Measurements from ENCODE around the gene JOSD1. TPM values are rescaled to one million over a fixed set of nuclear protein-coding genes. Genes with fewer than 3 reads are reported as not detected.

The JOSD1 gene
- total RNA-seq, 1 donor from 2014 or later, result 18.7 TPM

- Histone ChIP-seq H3K27ac (replicated peaks) (no peak overlapping the region), H3K4me1 (peaks cover 19% of the 10 kb centered on the region), H3K36me3 (peaks cover 79% of the 10 kb centered on the region), H3K4me3 (no peak overlapping the region), H3K9me3 (replicated peaks) (no peaks in the 10 kb centered on the region), H3K27me3 (ENCODE audit: low read depth) (no peaks in the 10 kb centered on the region)
- intact Hi-C loops (cut with micrococcal nuclease), result no loop called here
- no peak for TF ChIP-seq CTCF (IDR thresholded peaks at IDR 0.05; ENCODE audit: borderline replicate concordance)
- DNase-seq, result no peak
Measured at GRCh38 chr22:38721551-38721950, 20.8 kb upstream of the JOSD1 start.

DNA sequence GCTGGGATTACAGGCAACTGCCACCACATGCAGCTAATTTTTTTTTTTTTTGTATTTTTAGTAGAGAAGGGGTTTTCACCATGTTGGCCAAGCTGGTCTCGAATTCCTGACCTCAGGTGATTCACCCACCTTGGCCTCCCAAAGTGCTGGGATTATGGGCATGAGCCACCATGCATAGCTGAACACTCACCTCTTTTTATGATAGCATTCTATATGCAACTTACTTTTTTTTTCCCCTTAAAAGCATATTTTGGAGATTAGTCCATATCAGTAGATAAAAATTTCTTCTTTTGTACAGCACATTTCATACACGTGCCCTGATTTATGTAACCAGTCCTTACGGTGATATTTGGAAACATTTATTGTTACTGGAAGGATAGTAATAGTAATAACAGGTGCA lies 19.6 kb upstream of the JOSD1 start:
- DNase-seq, result no peak
- Histone ChIP-seq H3K27ac (replicated peaks) (no peak overlapping the region), H3K36me3 (peaks cover 79% of the 10 kb centered on the region), H3K4me1 (peaks cover 18% of the 10 kb centered on the region), H3K4me3 (no peak overlapping the region), H3K27me3 (ENCODE audit: low read depth) (no peaks in the 10 kb centered on the region), H3K9me3 (replicated peaks) (no peaks in the 10 kb centered on the region)
- TF ChIP-seq CTCF (IDR thresholded peaks at IDR 0.05; ENCODE audit: borderline replicate concordance), result no peak
- intact Hi-C loops (cut with micrococcal nuclease), result no loop called here

DNA sequence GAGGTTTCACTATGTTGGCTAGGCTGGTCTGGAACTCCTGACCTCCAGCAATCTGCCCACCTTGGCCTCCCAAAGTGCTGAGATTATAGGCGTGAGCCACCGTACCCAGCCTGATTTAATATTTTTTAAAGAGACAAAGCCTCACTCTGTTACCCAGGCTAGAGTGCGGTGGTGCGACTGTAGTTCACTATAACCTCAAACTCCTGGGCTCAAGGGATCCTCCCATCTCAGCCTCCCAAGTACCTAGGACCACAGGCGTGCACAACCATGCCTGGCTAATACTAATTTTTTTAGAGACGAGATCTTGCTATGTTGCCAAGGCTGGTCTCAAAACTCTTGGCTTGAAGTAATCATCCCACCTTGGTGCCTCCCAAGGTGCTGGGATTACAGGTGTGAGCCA lies 18.5 kb upstream of the JOSD1 start:
- H3K36me3 ChIP-seq, result peaks cover 68% of the 10 kb centered on the region
- no peak for DNase-seq
- H3K9me3 ChIP-seq (replicated peaks), result no peaks in the 10 kb centered on the region
- no peaks in the 10 kb centered on the region for H3K27me3 ChIP-seq (ENCODE audit: low read depth)
- TF ChIP-seq CTCF (IDR thresholded peaks at IDR 0.05; ENCODE audit: borderline replicate concordance), result no peak
- no peak overlapping the region for H3K27ac ChIP-seq (replicated peaks)
- intact Hi-C loops (cut with micrococcal nuclease), result no loop called here
- peaks cover 24% of the 10 kb centered on the region for H3K4me1 ChIP-seq
- H3K4me3 ChIP-seq, result no peak overlapping the region

GRCh38 chr22:38718414-38718813 lies 17.7 kb upstream of the JOSD1 start:
- Histone ChIP-seq H3K4me3 (no peak overlapping the region), H3K27me3 (ENCODE audit: low read depth) (no peaks in the 10 kb centered on the region), H3K4me1 (peaks cover 32% of the 10 kb centered on the region), H3K9me3 (replicated peaks) (no peaks in the 10 kb centered on the region), H3K27ac (replicated peaks) (peak overlapping the region; percentile 14), H3K36me3 (peaks cover 60% of the 10 kb centered on the region)
- DNase-seq, result no peak
- intact Hi-C loops (cut with micrococcal nuclease), result no loop called here
- peak; percentile 59 for TF ChIP-seq CTCF (IDR thresholded peaks at IDR 0.05; ENCODE audit: borderline replicate concordance)

GRCh38 chr22:38717244-38717643 lies 16.5 kb upstream of the JOSD1 start:
- TF ChIP-seq CTCF (IDR thresholded peaks at IDR 0.05; ENCODE audit: borderline replicate concordance), result no peak
- Histone ChIP-seq H3K36me3 (peaks cover 52% of the 10 kb centered on the region), H3K27me3 (ENCODE audit: low read depth) (no peaks in the 10 kb centered on the region), H3K4me1 (peaks cover 44% of the 10 kb centered on the region), H3K27ac (replicated peaks) (no peak overlapping the region), H3K4me3 (no peak overlapping the region), H3K9me3 (replicated peaks) (no peaks in the 10 kb centered on the region)
- DNase-seq, result no peak
- intact Hi-C loops (cut with micrococcal nuclease), result no loop called here

GRCh38 chr22:38716826-38717225 lies 16.1 kb upstream of the JOSD1 start:
- Histone ChIP-seq H3K4me3 (no peak overlapping the region), H3K9me3 (replicated peaks) (no peaks in the 10 kb centered on the region), H3K27me3 (ENCODE audit: low read depth) (no peaks in the 10 kb centered on the region), H3K36me3 (peaks cover 49% of the 10 kb centered on the region), H3K27ac (replicated peaks) (no peak overlapping the region), H3K4me1 (peaks cover 48% of the 10 kb centered on the region)
- no peak for TF ChIP-seq CTCF (IDR thresholded peaks at IDR 0.05; ENCODE audit: borderline replicate concordance)
- intact Hi-C loops (cut with micrococcal nuclease), result no loop called here
- no peak for DNase-seq
